CD14-positive monocyte (primary cell): ENCODE data around the gene USP48. TPM values are rescaled to one million over a fixed set of nuclear protein-coding genes. Genes with fewer than 3 reads are reported as not detected.

ENCODE experiments used
- DNase-seq, 3 donors: peaks; one replicate each; pipeline ENCODE4 v3.0.0-alpha.2; 2011 to 2022
- H2AFZ ChIP-seq: 2 replicates; pipeline ENCODE4 v1.6.0; 2012; ENCODE audit warnings: mild to moderate bottlenecking, low read depth, low read length, inconsistent platforms; ENCODE audit not compliant: insufficient read depth, poor library complexity, severe bottlenecking
- H3K27ac ChIP-seq, 2 donors: 1 replicate in 1 of 2; 2 replicates in 1 of 2; pipeline ENCODE4 v1.5.1; 2012 to 2013; ENCODE audit warnings: low read length in 2 of 2, control low read depth in 1 of 2, inconsistent platforms in 1 of 2, low read depth in 1 of 2, mild to moderate bottlenecking in 1 of 2
- H3K27me3 ChIP-seq, 2 donors: one replicate each; pipeline versions ENCODE4 v1.6.0 to v1.6.1; 2011 to 2013; ENCODE audit warnings: low read length in 2 of 2; ENCODE audit not compliant: control insufficient read depth in 2 of 2, insufficient read depth in 2 of 2
- H3K36me3 ChIP-seq, 2 donors: replicated peaks in 1 of 2; 1 replicate in 1 of 2; 2 replicates in 1 of 2; pipeline versions ENCODE4 v1.5.1 to v1.6.1; 2012 to 2013; ENCODE audit warnings: low read length in 2 of 2, control low read depth in 1 of 2, inconsistent platforms in 1 of 2, mild to moderate bottlenecking in 1 of 2; ENCODE audit not compliant: insufficient read depth in 2 of 2, control insufficient read depth in 1 of 2
- H3K4me1 ChIP-seq, 2 donors: 1 replicate in 1 of 2; 2 replicates in 1 of 2; pipeline versions ENCODE4 v1.5.1 to v1.6.1; 2012 to 2013; ENCODE audit warnings: low read length in 2 of 2, control low read depth in 1 of 2, inconsistent platforms in 1 of 2, mild to moderate bottlenecking in 1 of 2, moderate library complexity in 1 of 2; ENCODE audit not compliant: insufficient read depth in 2 of 2, control insufficient read depth in 1 of 2
- H3K4me2 ChIP-seq: replicated peaks from 2 replicates; pipeline ENCODE3; 2012; ENCODE audit warnings: low read length, moderate library complexity, mild to moderate bottlenecking; ENCODE audit not compliant: poor library complexity, severe bottlenecking; ENCODE audit errors: extremely low read depth
- H3K4me3 ChIP-seq, 3 experiments: fragments of 200-600 bp in 1 of 3; sonication (generic) in 1 of 3; replicated peaks in 1 of 3; 1 replicate in 2 of 3; 2 replicates in 1 of 3; pipeline ENCODE4 v1.5.1; 2011 to 2013; ENCODE audit warnings: low read length in 3 of 3, mild to moderate bottlenecking in 3 of 3, control low read depth in 2 of 3, low read depth in 2 of 3, inconsistent platforms in 1 of 3, moderate library complexity in 1 of 3
- H3K79me2 ChIP-seq: 2 replicates; pipeline ENCODE4 v1.6.0; 2012; ENCODE audit warnings: mild to moderate bottlenecking, control low read depth, inconsistent platforms, low read length, moderate library complexity; ENCODE audit not compliant: insufficient read depth
- H3K9ac ChIP-seq: 2 replicates; pipeline ENCODE4 v1.6.0; 2017; ENCODE audit warnings: low read length, mild to moderate bottlenecking; ENCODE audit not compliant: insufficient read depth, poor library complexity, severe bottlenecking
- H3K9me3 ChIP-seq, 2 donors: replicated peaks in 1 of 2; 1 replicate in 1 of 2; 2 replicates in 1 of 2; pipeline versions ENCODE4 v1.5.1 to v1.6.1; 2012 to 2013; ENCODE audit warnings: low read length in 2 of 2, control low read depth in 1 of 2; ENCODE audit not compliant: control insufficient read depth in 1 of 2, insufficient read depth in 1 of 2
- H4K20me1 ChIP-seq: 2 replicates; pipeline ENCODE4 v1.6.0; 2012; ENCODE audit warnings: mild to moderate bottlenecking, low read length, control low read depth, moderate library complexity; ENCODE audit not compliant: insufficient read depth
- H3K27ac Mint-ChIP-seq, 7 donors: one replicate each; pipeline ENCODE4 v1.8.0; 2020; ENCODE audit warnings: mild to moderate bottlenecking in 7 of 7, mixed read lengths in 7 of 7, moderate library complexity in 6 of 7, inconsistent platforms in 2 of 7
- H3K27me3 Mint-ChIP-seq, 3 donors: one replicate each; pipeline ENCODE4 v1.8.0; 2021 to 2022; ENCODE audit warnings: low read depth in 3 of 3, mild to moderate bottlenecking in 3 of 3, mixed read lengths in 3 of 3, moderate library complexity in 3 of 3, inconsistent platforms in 1 of 3
- H3K36me3 Mint-ChIP-seq, 2 donors: one replicate each; pipeline ENCODE4 v1.8.0; 2020; ENCODE audit warnings: mixed read lengths in 2 of 2, inconsistent platforms in 1 of 2, mild to moderate bottlenecking in 1 of 2
- H3K4me1 Mint-ChIP-seq: one replicate; pipeline ENCODE4 v1.8.0; 2020; ENCODE audit warnings: mild to moderate bottlenecking, mixed read lengths
- H3K4me3 Mint-ChIP-seq, 2 donors: one replicate each; pipeline ENCODE4 v1.8.0; 2020; ENCODE audit warnings: mild to moderate bottlenecking in 2 of 2, mixed read lengths in 2 of 2, moderate library complexity in 1 of 2
- H3K9me3 Mint-ChIP-seq, 7 donors: one replicate each; pipeline ENCODE4 v1.8.0; 2020 to 2022; ENCODE audit warnings: mixed read lengths in 7 of 7, mild to moderate bottlenecking in 6 of 7, moderate library complexity in 6 of 7, inconsistent platforms in 2 of 7
- WGBS: methylation state at CpG from one replicate; pipeline ENCODE4 v1.1.5; 2013; ENCODE audit warnings: missing lambda C conversion rate; ENCODE audit not compliant: insufficient coverage; 5-methylcytosine and 5-hydroxymethylcytosine counted together
- intact Hi-C, 2 donors: fragments of 100-400 bp; cut with micrococcal nuclease; formaldehyde crosslinking; loops; one replicate each; pipeline versions ENCODE4 v1.15.0 to v1.15.1; 2023
- polyA plus RNA-seq, 3 donors: library from polyadenylated mRNA; depleted of rRNA in 1 of 3; unstranded in 2 of 3; stranded (reverse) in 1 of 3; fragments of 300-500 nt in 2 of 3; fragments of >200 nt in 1 of 3; fragmentation: Illumina TruSeq in 2 of 3; gene quantifications; 1 replicate in 2 of 3; 2 replicates in 1 of 3; pipeline ENCODE4 v1.2.3, GENCODE V29; 2012 to 2021
- TF ChIP-seq, protein P1 (sequence below): fragments of 200-600 bp; IDR thresholded peaks from one replicate; pipeline ENCODE4 v1.8.0; 2022; ENCODE audit warnings: antibody characterized with exemption, mild to moderate bottlenecking

USP48 gene
- polyA plus RNA-seq, 3 donors: 26.5 to 40.2 (median 34.3) TPM

DNA sequence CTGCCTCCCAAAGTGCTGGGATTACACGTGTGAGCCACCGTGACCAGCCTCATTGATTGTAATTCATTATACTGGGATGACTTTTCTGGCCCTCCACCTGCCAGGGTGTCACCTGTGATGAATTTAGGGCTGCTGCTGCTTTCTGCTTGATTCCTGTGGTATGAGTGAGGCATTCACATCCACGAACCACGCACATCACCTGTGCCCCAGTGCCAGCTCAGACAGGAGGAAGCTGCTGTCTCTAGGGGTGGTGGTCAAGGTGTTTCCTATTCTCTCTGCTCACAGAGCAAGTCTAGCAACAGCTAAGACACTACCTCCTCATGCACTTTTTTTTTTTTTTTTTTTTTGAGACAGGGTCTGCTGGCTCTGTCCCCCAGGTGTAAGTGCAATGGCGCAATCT is 16.8 kb upstream of the USP48 start:
- no peak for DNase-seq
- TF ChIP-seq, protein P1, sequence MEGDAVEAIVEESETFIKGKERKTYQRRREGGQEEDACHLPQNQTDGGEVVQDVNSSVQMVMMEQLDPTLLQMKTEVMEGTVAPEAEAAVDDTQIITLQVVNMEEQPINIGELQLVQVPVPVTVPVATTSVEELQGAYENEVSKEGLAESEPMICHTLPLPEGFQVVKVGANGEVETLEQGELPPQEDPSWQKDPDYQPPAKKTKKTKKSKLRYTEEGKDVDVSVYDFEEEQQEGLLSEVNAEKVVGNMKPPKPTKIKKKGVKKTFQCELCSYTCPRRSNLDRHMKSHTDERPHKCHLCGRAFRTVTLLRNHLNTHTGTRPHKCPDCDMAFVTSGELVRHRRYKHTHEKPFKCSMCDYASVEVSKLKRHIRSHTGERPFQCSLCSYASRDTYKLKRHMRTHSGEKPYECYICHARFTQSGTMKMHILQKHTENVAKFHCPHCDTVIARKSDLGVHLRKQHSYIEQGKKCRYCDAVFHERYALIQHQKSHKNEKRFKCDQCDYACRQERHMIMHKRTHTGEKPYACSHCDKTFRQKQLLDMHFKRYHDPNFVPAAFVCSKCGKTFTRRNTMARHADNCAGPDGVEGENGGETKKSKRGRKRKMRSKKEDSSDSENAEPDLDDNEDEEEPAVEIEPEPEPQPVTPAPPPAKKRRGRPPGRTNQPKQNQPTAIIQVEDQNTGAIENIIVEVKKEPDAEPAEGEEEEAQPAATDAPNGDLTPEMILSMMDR: no peak
- peaks cover 0 to 3% of the 10 kb centered on the region in 2 donors for H3K4me1 ChIP-seq
- H3K9me3 ChIP-seq: peaks cover 6 to 12% of the 10 kb centered on the region in 2 donors
- Mint-ChIP-seq H3K4me1 (peaks cover 15% of the 10 kb centered on the region), H3K36me3 (no peaks in the 10 kb centered on the region), H3K4me3 (no peak overlapping the region), H3K9me3 (peaks cover 5 to 12% (median 11%) of the 10 kb centered on the region in 7 donors), H3K27me3 (peaks cover 0 to 6% (median 2%) of the 10 kb centered on the region in 3 donors), H3K27ac (no peak overlapping the region)
- H3K4me2 ChIP-seq: no peak overlapping the region
- H3K36me3 ChIP-seq: no peaks in the 10 kb centered on the region
- no peak overlapping the region for H3K27ac ChIP-seq
- no peaks in the 10 kb centered on the region for H4K20me1 ChIP-seq
- H3K9ac ChIP-seq: no peak overlapping the region
- WGBS: 100% methylated on average over 2 of the region's 5 CpGs
- no peaks in the 10 kb centered on the region for H3K27me3 ChIP-seq
- H3K79me2 ChIP-seq: no peaks in the 10 kb centered on the region
- no peak overlapping the region for H2AFZ ChIP-seq
- intact Hi-C loops: no loop called here
- H3K4me3 ChIP-seq: no peak overlapping the region

DNA sequence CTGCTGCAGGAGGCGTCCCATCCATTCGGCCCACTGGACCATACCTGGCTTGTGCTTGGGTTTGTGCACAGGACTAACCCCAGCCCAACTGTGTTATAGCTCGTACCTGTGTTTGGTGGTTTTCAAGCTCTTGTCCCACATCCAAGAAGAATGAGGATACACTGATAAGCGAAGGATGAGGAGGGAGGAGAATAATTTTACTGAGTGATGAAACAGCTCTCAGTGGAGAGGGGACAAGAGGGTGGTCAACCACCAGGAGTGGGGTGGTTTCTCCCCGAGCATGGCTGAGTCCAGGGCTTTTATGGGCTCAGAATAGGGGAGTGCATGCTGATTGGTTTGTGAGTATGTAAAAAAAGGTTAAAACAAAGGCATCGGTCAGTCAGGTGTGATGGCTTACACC is 12.1 kb upstream of the USP48 start:
- TF ChIP-seq, protein P1: no peak
- no peak for DNase-seq
- Histone ChIP-seq H3K4me1 (peaks cover 0 to 9% of the 10 kb centered on the region in 2 donors), H4K20me1 (no peaks in the 10 kb centered on the region), H3K36me3 (no peaks in the 10 kb centered on the region), H3K9me3 (peaks cover 6 to 19% of the 10 kb centered on the region in 2 donors), H3K27ac (no peak overlapping the region), H3K9ac (no peak overlapping the region), H3K4me2 (no peak overlapping the region), H3K79me2 (no peaks in the 10 kb centered on the region), H3K4me3 (no peak overlapping the region), H2AFZ (no peak overlapping the region), H3K27me3 (no peaks in the 10 kb centered on the region)
- intact Hi-C loops: no loop called here
- 94% methylated on average over 6 of the region's 6 CpGs for WGBS
- Mint-ChIP-seq H3K9me3 (peaks cover 6 to 14% (median 12%) of the 10 kb centered on the region in 7 donors), H3K4me3 (no peak overlapping the region), H3K36me3 (no peaks in the 10 kb centered on the region), H3K27ac (peak overlapping the region in 1 of 7 donors; percentile 70), H3K27me3 (peaks cover 0 to 6% (median 0%) of the 10 kb centered on the region in 3 donors), H3K4me1 (peaks cover 23% of the 10 kb centered on the region)
